H9 (cell line): ENCODE data around the gene EDARADD. TPM values are rescaled to one million over a fixed set of nuclear protein-coding genes. Genes with fewer than 3 reads are reported as not detected.

Experiments used
- DNase-seq: peaks from one replicate; pipeline ENCODE4 v3.0.0-alpha.2; 2017
- H2AFZ ChIP-seq: one replicate; pipeline ENCODE4 v1.6.1; 2013; ENCODE audit warnings: mild to moderate bottlenecking, low read length, control low read depth, moderate library complexity
- H2AK5ac ChIP-seq: 2 replicates; pipeline ENCODE4 v1.6.1; 2013; ENCODE audit warnings: low read length, control low read depth, mixed read lengths; ENCODE audit not compliant: insufficient read length
- H2BK120ac ChIP-seq: one replicate; pipeline ENCODE4 v1.6.1; 2013; ENCODE audit warnings: low read depth, mild to moderate bottlenecking, low read length, control low read depth, inconsistent platforms; ENCODE audit not compliant: poor library complexity, severe bottlenecking
- H2BK12ac ChIP-seq: 2 replicates; pipeline ENCODE4 v1.6.1; 2013; ENCODE audit warnings: low read length, control low read depth, mixed read lengths, low read depth; ENCODE audit not compliant: insufficient read length
- H2BK15ac ChIP-seq: 2 replicates; pipeline ENCODE4 v1.6.1; 2013; ENCODE audit warnings: low read depth, low read length, control low read depth
- H2BK20ac ChIP-seq: one replicate; pipeline ENCODE4 v1.6.1; 2013; ENCODE audit warnings: low read depth, mild to moderate bottlenecking, low read length, control low read depth, inconsistent platforms; ENCODE audit not compliant: poor library complexity, severe bottlenecking
- H2BK5ac ChIP-seq: 2 replicates; pipeline ENCODE4 v1.6.1; 2013; ENCODE audit warnings: low read length, control low read depth, mixed read lengths; ENCODE audit not compliant: insufficient read length
- H3K14ac ChIP-seq: 2 replicates; pipeline ENCODE4 v1.6.1; 2013; ENCODE audit warnings: low read length, control low read depth; ENCODE audit not compliant: insufficient read depth
- H3K18ac ChIP-seq: 2 replicates; pipeline ENCODE4 v1.6.1; 2013; ENCODE audit warnings: low read depth, mild to moderate bottlenecking, mixed read lengths, low read length, control low read depth; ENCODE audit not compliant: insufficient read length
- H3K23ac ChIP-seq: 2 replicates; pipeline ENCODE4 v1.6.1; 2013; ENCODE audit warnings: low read length, control low read depth, mixed read lengths, low read depth; ENCODE audit not compliant: insufficient read length
- H3K23me2 ChIP-seq: 2 replicates; pipeline ENCODE4 v1.6.1; 2013; ENCODE audit warnings: low read depth, mild to moderate bottlenecking, mixed read lengths, low read length, control low read depth; ENCODE audit not compliant: insufficient read length, poor library complexity, severe bottlenecking
- H3K27ac ChIP-seq: 2 replicates; pipeline ENCODE4 v1.5.1; 2013; ENCODE audit warnings: low read length, control low read depth, mixed read lengths, low read depth; ENCODE audit not compliant: insufficient read length
- H3K27me3 ChIP-seq: 2 replicates; pipeline ENCODE4 v1.6.1; 2013; ENCODE audit warnings: low read length, control low read depth, inconsistent platforms; ENCODE audit not compliant: insufficient read depth
- H3K4ac ChIP-seq: 2 replicates; pipeline ENCODE4 v1.6.1; 2013; ENCODE audit warnings: low read depth, mild to moderate bottlenecking, control low read depth, inconsistent platforms, low read length, moderate library complexity
- H3K4me1 ChIP-seq: 2 replicates; pipeline ENCODE4 v1.6.1; 2013; ENCODE audit warnings: low read length, control low read depth, inconsistent platforms; ENCODE audit not compliant: insufficient read depth
- H3K4me2 ChIP-seq: 2 replicates; pipeline ENCODE4 v1.6.1; 2013; ENCODE audit warnings: low read length, control low read depth, mixed read lengths; ENCODE audit not compliant: insufficient read length, insufficient read depth
- H3K56ac ChIP-seq: 2 replicates; pipeline ENCODE4 v1.6.1; 2013; ENCODE audit warnings: low read depth, mild to moderate bottlenecking, mixed read lengths, low read length, control low read depth; ENCODE audit not compliant: insufficient read length
- H3K79me1 ChIP-seq: 2 replicates; pipeline ENCODE4 v1.6.1; 2013; ENCODE audit warnings: low read depth, mild to moderate bottlenecking, moderate library complexity, low read length, control low read depth, inconsistent platforms; ENCODE audit not compliant: insufficient read depth, poor library complexity, severe bottlenecking
- H3K79me2 ChIP-seq: 2 replicates; pipeline ENCODE4 v1.6.1; 2013; ENCODE audit warnings: low read length, control low read depth, inconsistent platforms; ENCODE audit not compliant: insufficient read depth
- H3K9ac ChIP-seq: 2 replicates; pipeline ENCODE4 v1.6.1; 2013; ENCODE audit warnings: low read length, control low read depth, mixed read lengths; ENCODE audit not compliant: insufficient read length; ENCODE audit errors: extremely low read depth
- H3K9me3 ChIP-seq: one replicate; pipeline ENCODE4 v1.6.1; 2013; ENCODE audit warnings: low read depth, low read length, inconsistent platforms; ENCODE audit not compliant: control insufficient read depth
- H3T11ph ChIP-seq: one replicate; pipeline ENCODE4 v1.6.1; 2013; ENCODE audit warnings: mild to moderate bottlenecking, low read length, control low read depth, inconsistent platforms
- H4K20me1 ChIP-seq: one replicate; pipeline ENCODE4 v1.6.1; 2013; ENCODE audit not compliant: control insufficient read depth, insufficient read length, insufficient read depth
- H4K5ac ChIP-seq: 2 replicates; pipeline ENCODE4 v1.6.1; 2013; ENCODE audit warnings: low read depth, mild to moderate bottlenecking, mixed read lengths, low read length, control low read depth; ENCODE audit not compliant: insufficient read length
- H4K8ac ChIP-seq: replicated peaks from 2 replicates; pipeline ENCODE4 v1.6.1; 2013; ENCODE audit warnings: low read length, control low read depth, mixed read lengths, low read depth; ENCODE audit not compliant: insufficient read length
- H4K91ac ChIP-seq: 2 replicates; pipeline ENCODE4 v1.6.1; 2013; ENCODE audit warnings: low read depth, mild to moderate bottlenecking, moderate library complexity, mixed read lengths, low read length, control low read depth; ENCODE audit not compliant: insufficient read length
- H3K27ac Mint-ChIP-seq, 3 experiments: 2 replicates in 2 of 3; 3 replicates in 1 of 3; pipeline ENCODE4 v1.8.0; 2020 to 2021; ENCODE audit warnings: mixed read lengths in 3 of 3, mild to moderate bottlenecking in 1 of 3, moderate library complexity in 1 of 3
- H3K27me3 Mint-ChIP-seq: 2 replicates; pipeline ENCODE4 v1.8.0; 2021; ENCODE audit warnings: low read depth, mild to moderate bottlenecking, moderate library complexity, mixed read lengths
- H3K36me3 Mint-ChIP-seq, 3 experiments: 2 replicates in 2 of 3; 3 replicates in 1 of 3; pipeline ENCODE4 v1.8.0; 2020 to 2021; ENCODE audit warnings: low read depth in 3 of 3, mixed read lengths in 3 of 3; ENCODE audit not compliant: insufficient read depth in 1 of 3
- H3K4me1 Mint-ChIP-seq, 2 experiments: 2 replicates each; pipeline ENCODE4 v1.8.0; 2020; ENCODE audit warnings: mixed read lengths in 2 of 2
- H3K4me3 Mint-ChIP-seq, 2 experiments: 2 replicates in 1 of 2; 3 replicates in 1 of 2; pipeline ENCODE4 v1.8.0; 2020 to 2021; ENCODE audit warnings: mild to moderate bottlenecking in 2 of 2, mixed read lengths in 2 of 2, moderate library complexity in 1 of 2
- H3K9me3 Mint-ChIP-seq, 2 experiments: 2 replicates in 1 of 2; 3 replicates in 1 of 2; pipeline ENCODE4 v1.8.0; 2020; ENCODE audit warnings: mild to moderate bottlenecking in 2 of 2, mixed read lengths in 2 of 2, moderate library complexity in 1 of 2
- WGBS: extraction: QIAGEN DNeasy Blood & Tissue Kit; methylation state at CpG from one replicate; pipeline ENCODE4 v1.1.7; 2013; ENCODE audit warnings: missing lambda C conversion rate, low lambda C conversion rate, mixed read lengths; ENCODE audit not compliant: insufficient read length; ENCODE audit errors: extremely low coverage; 5-methylcytosine and 5-hydroxymethylcytosine counted together
- total RNA-seq: library from RNA; stranded (reverse); gene quantifications from 2 replicates; pipeline ENCODE4 v1.2.1, GENCODE V29; 2021
- TF ChIP-seq, protein P1 (sequence below): fragments of 200-600 bp; sonication (generic); conservative IDR thresholded peaks from 3 replicates; pipeline ENCODE4 v1.8.0; 2021; ENCODE audit warnings: antibody characterized with exemption, mild to moderate bottlenecking

EDARADD gene
- total RNA-seq, 1 experiment from 2014 or later, result 3.8 TPM

DNA sequence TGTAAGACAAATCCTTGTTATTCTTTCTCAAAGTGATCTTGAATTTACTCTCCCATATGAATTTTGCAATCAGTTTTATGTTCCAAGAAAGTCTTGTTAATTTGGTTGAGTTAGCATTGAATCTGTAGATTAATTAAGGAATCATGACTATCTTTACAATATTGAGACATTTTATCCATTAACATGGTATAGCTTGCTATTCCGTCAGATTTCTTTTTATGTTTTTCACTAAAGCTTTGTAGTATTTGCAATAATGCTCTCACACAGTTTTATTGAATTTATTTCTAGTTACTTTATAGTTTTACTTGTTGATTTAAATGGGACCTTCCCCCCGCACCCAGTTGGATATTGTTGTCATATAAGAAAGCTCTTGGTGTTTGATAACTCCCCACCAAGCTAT lies 5.8 kb upstream of the EDARADD start:
- Mint-ChIP-seq H3K4me1 (no peaks in the 10 kb centered on the region), H3K36me3 (no peaks in the 10 kb centered on the region; a peak in 1 of 7 replicates), H3K27me3 (peaks cover 11% of the 10 kb centered on the region), H3K27ac (no peak overlapping the region), H3K9me3 (peaks cover 0 to 5% of the 10 kb centered on the region in 2 experiments; a peak in 2 of 5 replicates), H3K4me3 (no peak overlapping the region)
- H3K79me2 ChIP-seq, result no peaks in the 10 kb centered on the region
- no peaks in the 10 kb centered on the region for H3K27me3 ChIP-seq
- no peaks in the 10 kb centered on the region for H3K79me1 ChIP-seq
- H2AK5ac ChIP-seq, result no peak overlapping the region
- H3K4me1 ChIP-seq, result no peaks in the 10 kb centered on the region
- TF ChIP-seq, protein P1, sequence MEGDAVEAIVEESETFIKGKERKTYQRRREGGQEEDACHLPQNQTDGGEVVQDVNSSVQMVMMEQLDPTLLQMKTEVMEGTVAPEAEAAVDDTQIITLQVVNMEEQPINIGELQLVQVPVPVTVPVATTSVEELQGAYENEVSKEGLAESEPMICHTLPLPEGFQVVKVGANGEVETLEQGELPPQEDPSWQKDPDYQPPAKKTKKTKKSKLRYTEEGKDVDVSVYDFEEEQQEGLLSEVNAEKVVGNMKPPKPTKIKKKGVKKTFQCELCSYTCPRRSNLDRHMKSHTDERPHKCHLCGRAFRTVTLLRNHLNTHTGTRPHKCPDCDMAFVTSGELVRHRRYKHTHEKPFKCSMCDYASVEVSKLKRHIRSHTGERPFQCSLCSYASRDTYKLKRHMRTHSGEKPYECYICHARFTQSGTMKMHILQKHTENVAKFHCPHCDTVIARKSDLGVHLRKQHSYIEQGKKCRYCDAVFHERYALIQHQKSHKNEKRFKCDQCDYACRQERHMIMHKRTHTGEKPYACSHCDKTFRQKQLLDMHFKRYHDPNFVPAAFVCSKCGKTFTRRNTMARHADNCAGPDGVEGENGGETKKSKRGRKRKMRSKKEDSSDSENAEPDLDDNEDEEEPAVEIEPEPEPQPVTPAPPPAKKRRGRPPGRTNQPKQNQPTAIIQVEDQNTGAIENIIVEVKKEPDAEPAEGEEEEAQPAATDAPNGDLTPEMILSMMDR, result no peak
- H2BK12ac ChIP-seq, result no peak overlapping the region
- no peak overlapping the region for H3K18ac ChIP-seq
- H3K4ac ChIP-seq, result no peak overlapping the region
- H3K14ac ChIP-seq, result no peak overlapping the region
- H4K20me1 ChIP-seq, result no peaks in the 10 kb centered on the region
- no peak overlapping the region for H3K4me2 ChIP-seq
- H3K27ac ChIP-seq, result no peak overlapping the region
- H4K5ac ChIP-seq, result no peak overlapping the region
- no peak overlapping the region for H3K23ac ChIP-seq
- H2BK120ac ChIP-seq, result no peak overlapping the region
- H2AFZ ChIP-seq, result no peak overlapping the region
- no peaks in the 10 kb centered on the region for H3K9me3 ChIP-seq
- H3K9ac ChIP-seq, result no peak overlapping the region
- H4K91ac ChIP-seq, result no peak overlapping the region
- no peak overlapping the region for H4K8ac ChIP-seq
- H3K56ac ChIP-seq, result no peak overlapping the region
- DNase-seq, result no peak
- H2BK5ac ChIP-seq, result no peak overlapping the region
- no peak overlapping the region for H3T11ph ChIP-seq
- no CpG with 5 or more reads among the region's 2 CpGs for WGBS
- no peaks in the 10 kb centered on the region for H3K23me2 ChIP-seq
- H2BK20ac ChIP-seq, result no peak overlapping the region
- no peak overlapping the region for H2BK15ac ChIP-seq
